CD4-positive, alpha-beta T cell treated with Interleukin-4 for 1 hour (primary cell): ENCODE data around the gene GAS2L3.
"Not testable (repeated sequence)": the region's sequence is repeated elsewhere in the genome, so short reads cannot be mapped to it uniquely, and the experiment has no call there.

Experiments
- DNase-seq, 2 donors: peaks; one replicate each; pipeline ENCODE4 v3.0.0-alpha.2; 2020 to 2022

Gene GAS2L3

DNA sequence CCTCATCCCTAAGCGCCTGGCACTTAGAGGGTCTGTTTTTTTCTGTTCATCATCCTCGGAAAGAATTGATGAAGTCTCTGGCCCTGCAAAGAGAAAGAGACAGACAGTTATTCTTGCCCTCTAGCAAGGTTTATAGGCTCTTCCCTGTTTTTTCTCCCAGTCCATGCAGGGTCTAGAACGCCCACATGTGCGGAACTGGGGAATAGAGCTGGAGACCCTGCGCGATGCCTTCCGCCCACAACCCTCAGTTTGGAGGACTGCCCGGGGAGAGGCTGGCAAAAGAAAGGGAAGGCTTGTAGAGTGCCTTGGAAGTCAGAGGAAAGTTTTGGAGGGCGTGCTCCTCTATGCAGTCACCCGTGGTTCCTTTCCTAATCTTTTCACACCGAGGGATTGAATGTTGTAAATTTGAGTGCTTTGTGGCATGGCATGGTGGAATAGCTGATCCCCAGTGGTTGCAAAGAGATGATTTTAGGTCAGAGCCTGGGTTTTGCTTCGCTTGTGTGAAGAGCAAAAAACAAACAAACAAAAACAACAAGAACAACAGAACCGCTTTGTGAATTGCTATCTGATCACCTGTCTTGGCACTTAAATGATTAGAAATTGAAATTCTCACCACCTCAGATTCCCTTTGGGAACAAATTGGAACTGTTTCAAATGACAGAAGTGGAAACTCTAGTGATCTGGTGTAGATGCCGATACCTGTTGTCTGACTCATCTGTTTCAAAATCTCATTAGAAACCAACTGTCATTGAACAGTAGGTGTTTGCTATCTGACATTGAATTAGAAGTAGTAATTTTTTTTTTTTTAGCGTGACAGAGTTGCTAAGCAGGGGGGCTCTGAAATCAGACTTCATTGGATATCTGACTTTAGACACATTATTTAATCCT is 947 bp downstream of the GAS2L3 start:
- DNase-seq, result no peak

DNA sequence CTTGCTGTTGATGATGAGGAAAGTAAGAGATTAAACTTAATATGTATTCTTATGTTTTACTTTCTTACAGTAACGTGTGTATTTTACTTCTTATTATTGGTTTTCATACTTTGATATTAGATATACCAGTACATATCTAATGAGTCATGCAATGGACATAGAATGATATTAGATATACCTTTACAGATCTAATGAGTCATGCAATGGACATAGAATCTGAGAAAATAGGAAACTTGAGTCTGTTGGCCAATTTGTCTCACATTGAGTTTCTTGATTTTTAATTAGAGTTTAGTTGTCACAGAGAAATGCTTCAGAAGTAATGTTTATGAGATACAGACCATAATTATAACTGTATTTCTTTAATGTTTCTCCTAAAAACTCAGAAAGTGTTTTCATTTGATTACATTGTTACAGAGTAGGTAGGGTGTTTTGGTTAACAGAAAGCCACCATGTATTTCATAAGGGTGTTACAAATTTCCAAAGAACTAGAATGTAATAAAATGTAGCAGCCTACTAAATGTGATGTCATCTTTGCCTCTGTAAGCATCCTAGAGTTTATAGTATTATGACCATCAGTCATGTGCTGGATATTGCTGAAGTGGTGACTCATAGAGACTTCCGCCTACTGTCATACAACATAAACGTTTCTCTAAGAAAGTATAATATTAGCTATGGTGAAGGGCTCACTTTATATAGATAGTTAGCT is 3.0 kb downstream of the GAS2L3 start:
- peak in 1 of 2 donors; percentile 16 for DNase-seq

DNA sequence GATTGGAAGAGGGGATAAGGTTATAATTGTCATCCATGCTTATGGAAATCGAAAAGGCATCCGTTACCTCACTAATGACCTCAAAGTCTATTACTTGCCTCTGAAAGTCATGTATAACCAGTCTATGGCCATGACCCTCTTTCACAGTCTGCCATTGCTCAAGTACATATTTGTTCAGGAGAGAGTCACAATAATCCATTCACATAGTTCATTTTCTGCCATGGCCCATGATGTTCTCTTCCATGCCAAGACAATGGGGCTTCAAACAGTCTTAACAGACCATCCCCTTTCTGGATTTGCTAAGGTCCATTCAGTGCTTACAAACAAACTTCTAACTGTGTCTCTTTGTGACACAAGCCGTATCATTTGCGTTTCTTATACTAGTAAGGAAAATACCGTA is 5.4 kb downstream of the GAS2L3 start:
- DNase-seq, result no peak

DNA sequence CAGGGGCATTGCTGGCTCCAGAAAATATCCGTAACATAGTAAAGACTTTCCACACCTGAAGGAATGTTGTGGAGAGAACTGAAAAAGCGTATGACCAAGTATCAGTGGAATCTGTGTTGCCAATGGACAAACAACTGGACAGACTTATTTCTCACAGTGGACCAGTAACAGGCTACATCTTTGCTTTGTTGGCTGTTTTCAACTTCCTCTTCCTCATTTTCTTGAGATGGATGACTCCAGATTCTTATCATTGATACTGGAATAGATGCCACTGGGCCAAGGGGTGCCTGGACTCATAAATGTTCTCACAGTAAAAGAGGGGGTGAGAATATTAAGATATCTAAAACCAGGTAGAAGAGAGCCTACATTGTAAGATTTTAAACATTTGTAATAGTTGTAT is 6.4 kb downstream of the GAS2L3 start:
- no peak for DNase-seq

DNA sequence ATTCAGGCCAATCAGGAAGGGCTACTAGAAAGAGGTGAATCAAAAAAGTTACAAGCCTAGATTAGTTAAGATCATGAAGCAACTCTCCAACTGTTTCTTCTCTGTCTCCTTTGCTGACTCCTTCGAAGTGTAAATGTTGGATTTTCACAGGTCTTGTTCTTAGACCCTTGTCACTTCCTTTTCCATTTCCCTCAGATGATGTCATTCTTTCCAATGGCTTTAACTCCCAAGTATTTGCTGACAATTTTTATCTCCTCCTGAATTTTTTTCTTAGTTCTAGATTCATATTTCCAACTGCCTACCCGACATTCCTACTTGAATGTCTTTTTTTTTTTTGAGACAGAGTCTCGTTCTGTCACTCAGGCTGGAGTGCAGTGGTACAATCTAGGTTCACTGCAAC is 10.8 kb downstream of the GAS2L3 start:
- no peak for DNase-seq

DNA sequence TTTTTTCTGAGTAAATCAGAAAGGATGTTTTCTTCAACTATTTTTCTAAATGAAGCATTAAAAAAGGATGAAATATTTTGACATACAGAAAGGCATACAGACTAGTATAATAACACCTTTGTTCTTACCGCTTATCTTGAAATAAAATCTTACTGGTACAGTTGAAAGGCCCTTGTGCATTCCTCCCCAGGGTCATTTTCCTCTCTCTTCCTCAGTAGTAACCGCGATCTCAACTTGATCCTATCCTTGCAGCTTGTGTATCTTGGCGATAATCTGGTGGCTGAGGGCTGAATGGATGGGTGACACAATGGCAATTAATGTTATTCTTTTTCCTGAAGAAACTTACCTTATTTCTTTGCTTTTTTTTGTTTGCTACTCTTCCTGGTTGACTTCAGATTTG is 18.5 kb downstream of the GAS2L3 start:
- no peak for DNase-seq

DNA sequence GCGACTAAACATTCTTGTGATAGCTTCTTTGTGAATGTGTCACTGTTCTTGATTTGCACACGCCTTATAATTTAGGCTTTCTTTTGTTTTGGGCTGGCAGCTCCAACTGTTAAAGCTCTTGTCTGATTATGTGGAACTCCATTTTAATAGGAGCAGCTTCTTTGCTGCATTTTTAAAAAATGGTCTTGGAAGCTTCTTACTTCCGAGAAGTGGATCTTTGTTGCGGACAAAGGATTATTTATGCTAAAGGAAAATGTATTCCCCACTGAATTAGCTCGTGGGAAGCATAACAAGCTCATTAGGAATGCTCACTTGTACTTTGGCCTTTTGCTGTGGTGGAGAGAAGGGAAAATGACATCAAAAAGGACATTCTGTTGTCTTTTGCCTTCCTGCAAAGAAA is 20.0 kb downstream of the GAS2L3 start:
- DNase-seq, result no peak

DNA sequence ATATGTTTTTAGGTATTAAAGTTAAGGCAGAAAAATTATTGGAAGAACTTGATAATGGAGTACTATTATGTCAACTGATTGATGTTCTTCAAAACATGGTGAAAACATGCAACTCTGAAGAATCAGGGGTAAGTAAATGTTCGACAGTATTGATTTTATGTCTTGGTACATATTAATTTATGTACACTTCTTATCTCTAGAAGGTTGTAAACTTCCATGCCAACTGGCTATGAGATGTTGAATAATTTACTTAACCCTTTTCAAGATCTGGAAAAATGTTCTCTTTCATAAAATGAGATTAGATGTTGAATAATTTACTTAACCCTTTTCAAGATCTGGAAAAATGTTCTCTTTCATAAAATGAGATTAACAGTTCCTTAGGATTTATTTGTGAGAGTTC is 28.1 kb downstream of the GAS2L3 start:
- no peak for DNase-seq

DNA sequence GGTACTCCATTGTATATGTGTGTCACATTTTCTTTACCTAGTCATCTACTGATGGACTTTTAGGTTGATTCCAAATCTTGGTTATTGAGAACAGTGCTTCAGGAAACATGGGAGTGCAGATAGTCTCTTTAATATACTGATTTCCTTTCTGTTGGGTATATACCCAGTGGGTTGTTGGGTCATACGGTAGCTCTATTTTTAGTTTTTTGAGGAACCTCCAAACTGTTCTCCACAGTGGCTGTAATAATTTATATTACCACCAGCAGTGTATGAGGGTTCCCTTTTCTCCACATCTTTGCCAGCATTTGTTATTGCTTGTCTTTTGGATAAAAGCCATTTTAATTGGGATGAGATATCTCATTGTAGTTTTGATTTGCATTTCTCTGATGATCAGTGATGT is 29.5 kb downstream of the GAS2L3 start:
- DNase-seq, result not testable (repeated sequence)

DNA sequence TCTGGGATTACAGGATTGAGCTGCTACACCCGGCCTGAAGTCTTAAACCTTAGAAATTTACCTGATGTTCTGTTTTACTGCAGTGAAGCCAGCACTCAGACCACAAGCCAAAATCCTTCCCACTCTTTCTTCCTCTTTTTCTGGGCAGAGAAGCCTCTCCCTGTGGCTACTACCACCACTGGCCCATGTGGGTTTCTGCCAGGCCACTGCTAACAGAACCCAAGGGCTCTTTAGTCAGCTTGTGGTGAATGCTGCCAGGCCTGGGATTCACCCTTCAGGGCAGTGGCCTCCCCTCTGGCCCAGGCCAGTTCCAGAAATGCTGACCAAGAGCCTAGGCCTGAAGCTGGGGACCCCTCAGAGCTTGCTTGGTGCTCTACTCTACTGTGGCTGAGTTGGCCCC is 35.3 kb downstream of the GAS2L3 start:
- DNase-seq, result no peak

DNA sequence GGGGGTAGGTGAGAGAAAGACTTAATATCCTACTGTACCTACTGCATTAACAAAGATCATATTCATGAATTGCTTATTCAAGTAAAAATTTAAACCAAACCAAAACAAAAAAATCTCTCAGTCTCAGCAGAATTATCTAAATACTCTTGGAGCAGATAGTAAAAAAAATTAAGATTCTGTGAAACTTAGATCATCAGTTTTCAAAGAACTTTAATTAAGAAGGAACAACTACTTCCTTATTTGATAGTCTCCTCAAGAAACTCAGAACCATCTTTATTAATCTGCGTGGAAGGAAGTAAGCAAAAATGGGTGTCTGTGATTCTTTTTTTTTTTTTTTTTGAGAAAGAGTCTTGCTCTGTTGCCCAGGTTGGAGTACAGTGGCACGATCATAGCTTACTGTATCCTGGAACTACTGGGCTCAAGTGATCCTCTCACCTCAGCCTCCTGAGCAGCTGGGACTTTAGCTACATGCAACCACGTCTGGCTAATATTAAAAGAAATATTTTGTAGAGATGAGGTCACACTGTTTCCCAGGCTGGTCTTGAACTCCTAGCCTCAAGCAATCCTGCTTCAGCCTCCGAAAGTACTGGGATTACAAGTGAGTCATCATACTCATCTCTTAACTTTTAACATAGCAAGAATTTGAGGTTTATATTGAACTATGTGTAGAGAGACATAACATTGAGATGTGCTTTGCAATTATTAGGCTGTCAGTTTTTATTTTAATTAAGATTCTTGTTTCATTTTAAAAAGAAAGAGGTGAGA is 37.4 kb downstream of the GAS2L3 start:
- DNase-seq, result no peak

DNA sequence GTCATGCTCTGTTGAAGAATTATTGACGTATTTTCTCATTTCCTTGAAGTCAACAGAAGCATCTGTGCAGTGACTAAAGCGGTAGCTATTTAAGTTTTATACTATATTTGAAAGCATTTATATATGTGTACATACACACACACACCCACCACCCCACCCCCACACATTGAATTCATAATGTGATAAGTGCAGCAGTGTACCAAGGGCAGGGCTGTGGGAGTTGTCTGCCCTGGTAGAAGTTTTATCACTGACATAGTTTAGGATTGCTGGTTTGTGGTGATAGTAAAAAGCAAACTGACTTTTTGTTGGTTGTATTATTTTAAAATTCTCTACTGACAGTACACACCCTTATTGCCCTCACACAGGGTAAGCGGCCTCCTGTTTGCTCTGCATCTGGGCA is 39.1 kb downstream of the GAS2L3 start:
- no peak for DNase-seq

DNA sequence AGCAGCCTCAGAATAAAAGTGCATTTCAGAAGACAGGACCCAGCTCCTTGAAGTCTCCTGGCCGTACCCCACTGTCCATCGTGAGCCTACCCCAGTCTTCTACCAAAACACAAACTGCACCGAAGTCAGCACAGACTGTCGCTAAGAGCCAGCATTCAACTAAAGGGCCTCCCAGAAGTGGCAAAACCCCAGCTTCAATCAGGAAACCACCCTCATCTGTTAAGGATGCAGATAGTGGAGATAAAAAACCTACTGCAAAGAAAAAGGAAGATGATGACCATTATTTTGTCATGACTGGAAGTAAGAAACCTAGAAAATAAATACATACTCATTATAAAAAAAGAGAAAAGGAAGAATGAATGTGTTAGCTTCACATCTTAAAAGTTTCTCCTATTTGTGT is 51.1 kb downstream of the GAS2L3 start:
- DNase-seq, result no peak

DNA sequence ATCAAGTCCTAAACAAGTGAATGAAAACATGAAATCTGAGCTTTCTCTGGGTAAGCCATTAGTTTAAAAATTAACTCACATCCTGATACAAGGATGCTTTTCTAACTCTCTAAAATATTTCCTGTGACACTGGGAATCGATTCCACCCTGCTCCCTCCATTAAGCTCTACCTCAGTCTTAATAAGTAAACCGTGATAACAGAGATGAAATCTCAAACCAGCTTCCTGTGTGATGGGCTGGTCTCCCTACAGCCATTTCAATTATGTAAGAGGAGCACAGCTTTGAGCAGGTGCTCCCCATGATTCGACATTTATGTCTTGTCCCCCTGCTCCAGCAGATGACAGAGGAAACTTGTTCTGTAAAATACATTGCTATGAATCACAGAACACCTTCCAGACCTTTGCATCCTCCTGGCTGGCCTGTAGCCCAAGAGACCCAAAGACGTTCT is 59.0 kb downstream of the GAS2L3 start:
- DNase-seq, result no peak

DNA sequence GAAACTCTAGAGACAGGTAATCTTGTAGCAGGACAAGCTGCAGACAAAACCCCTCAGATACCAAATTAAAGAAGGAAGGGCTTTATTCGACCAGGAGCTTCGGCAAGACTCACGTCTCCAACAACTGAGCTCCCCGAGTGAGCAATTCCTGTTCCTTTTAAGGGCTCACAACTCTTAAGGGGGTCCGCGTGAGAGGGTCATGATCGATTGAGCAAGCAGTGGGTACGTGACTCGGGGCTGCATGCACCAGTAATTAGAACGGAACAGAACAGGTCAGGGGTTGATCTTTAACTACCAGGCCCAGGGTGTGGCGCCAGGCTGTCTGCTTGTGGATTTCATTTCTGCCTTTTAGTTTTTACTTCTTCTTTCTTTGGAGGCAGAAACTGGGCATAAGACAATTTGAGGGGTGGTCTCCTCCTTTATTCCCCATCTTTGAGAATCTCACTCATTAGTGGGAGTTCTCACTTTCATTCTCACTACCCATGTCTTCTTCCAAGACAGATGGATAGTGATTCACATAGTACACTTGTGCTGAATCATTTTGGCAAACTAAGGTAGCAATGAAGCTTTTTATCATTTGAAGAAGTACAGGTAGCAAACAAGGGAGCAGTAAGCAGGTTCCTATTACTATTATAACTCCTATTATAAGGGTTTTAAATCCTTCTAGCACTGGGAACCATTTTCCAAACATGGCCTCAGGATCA is 59.8 kb downstream of the GAS2L3 start:
- not testable (repeated sequence) for DNase-seq

DNA sequence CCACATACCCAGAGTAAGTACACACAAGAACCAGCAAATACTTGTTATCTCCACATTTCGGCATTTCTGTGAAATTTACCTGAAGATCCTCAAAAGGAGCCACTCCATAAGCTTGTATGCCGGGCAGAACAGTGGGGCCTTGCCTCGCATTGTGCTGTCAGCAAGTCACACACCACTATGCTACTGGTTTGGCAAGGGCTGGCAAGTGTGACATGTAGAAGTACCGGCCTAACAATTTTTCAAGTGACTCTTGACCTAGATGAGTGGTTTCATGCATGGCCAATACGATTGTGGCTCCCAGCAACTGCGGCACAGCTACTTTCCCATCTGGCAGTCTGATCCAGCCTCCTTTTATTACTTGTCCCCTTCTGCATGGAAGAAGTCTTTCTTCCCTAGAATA is 69.8 kb downstream of the GAS2L3 start:
- no peak for DNase-seq

DNA sequence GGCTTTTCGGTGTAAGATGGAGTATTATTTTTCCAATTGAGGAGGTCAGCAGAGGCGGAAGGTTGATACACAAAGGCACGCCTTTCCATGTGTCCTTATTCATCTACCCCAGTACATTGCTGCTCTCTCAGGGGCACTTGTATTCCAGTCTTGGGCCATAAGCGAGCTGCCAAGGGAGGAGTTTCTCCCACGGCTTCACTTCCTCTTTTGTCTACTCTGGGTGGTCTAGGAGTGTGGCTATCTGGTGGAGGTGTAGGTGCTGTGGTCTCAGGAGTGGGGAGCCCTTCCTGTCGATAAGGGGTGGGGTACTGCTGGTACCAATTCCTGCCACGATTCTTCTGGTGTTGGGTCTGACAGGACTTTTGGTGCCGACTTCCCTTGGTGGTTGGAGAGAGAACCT is 73.4 kb downstream of the GAS2L3 start:
- DNase-seq, result no peak

DNA sequence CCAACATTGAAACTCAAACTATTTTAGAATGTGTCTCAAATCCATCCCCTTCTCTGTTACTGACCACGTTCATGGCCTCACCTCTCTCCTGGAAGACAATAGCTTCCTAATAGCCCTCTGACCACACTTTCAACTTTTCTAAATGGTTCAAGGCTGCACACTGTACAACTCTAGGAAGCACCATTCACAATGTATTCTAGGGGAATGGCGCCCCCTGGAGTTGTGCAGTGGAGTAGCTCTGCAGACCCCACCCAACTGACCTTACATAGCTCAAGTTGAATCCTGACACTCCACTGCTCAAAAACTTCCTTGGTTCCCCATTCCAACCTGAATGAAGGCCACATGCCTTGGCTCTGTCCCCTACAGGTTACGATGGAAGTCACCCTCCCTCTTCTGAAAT is 77.6 kb downstream of the GAS2L3 start:
- DNase-seq, result no peak

DNA sequence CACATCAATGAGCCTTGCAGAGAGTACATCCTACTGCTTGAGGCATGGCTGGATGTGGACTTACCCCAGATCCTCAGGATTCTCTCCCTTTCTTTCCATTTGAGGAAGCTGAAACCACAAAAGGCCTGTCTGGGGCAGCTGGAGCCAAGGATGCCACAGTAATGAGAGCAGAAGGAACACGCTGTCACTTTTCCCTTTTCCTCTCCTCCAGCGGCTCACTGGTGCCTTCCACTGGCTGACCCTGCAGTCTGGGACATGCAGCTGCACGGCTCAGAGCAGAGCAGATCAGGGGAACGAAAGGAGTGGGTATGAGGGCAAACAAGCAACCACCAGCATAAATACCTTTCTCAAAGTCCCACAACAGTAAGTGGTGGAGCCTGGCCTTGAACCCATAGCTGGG is 78.2 kb downstream of the GAS2L3 start:
- DNase-seq, result no peak

DNA sequence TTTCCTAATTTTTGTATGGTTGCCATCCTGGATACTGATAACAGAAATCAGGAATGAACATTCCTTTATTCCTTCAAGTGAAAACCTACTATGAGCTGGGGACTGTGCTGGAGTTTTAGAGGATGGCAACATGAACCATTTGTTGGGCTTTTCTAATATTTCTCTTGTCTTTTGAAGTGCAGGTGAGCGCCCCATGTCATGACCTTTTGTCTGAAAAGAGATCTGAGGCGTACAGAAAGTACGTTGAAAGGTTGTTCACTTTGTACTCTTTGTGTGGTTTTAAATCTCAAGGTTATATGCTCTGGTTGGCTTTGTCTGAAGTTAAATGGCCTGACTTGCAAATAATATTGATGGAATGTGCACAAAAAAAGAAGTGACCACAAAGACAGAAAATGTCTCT is 79.0 kb downstream of the GAS2L3 start:
- DNase-seq, result no peak

DNA sequence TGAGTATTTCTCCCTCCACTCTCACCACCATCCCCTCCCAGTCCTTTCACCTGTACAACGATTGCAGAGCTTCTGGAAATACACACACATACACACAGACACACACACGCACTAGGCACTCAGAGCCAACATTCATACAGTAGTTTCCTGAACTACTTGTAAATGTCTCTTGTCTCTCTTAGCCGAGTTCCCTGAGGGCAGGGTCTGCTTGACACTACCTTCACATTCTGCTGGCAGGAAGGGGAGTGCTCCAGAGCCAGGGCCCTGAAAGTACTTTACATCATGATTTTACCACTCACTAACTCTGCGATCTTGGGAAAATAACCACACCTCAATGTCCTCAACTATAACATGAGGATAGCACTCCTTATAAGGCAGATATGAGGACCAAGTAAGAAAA is 82.7 kb downstream of the GAS2L3 start:
- no peak for DNase-seq

DNA sequence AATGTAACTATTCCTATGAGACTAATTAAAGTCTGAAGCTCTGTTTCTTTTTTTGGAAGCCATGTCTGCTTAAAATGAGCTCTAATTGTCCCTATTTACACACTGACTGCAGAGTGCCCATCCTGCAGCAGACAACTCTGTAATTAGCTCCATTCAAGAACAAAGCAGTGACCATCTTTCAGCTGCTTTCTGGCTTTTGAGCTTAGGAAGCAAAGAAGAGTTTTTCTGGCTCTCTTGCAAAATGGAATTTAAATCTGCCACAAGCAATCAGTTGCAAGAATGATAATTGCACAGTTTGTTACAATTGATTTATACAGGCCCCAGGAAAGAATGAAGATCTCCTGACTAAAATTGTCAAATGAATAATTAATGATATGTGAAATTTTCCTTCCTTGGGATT is 83.4 kb downstream of the GAS2L3 start:
- no peak for DNase-seq
